ENCODE measurements around the gene NCBP3. TPM values are rescaled to one million over a fixed set of nuclear protein-coding genes. Genes with fewer than 3 reads are reported as not detected.

The NCBP3 gene
- total and polyA plus RNA-seq, 12 donors: 11.0 to 36.6 (median 23.0) TPM

GRCh38 chr17:3798273-3799180 is 47.5 kb downstream of the NCBP3 start:
- no peak overlapping the region for H3K4me3 ChIP-seq
- TF ChIP-seq POLR2A (IDR thresholded peaks at IDR 0.05) (no peak), CTCF (IDR thresholded peaks at IDR 0.05) (no peak)
- no peaks in the 10 kb centered on the region for H3K27me3 ChIP-seq
- H3K36me3 ChIP-seq (replicated peaks in 1 of 2): no peaks in the 10 kb centered on the region
- no peaks in the 10 kb centered on the region for H3K9me3 ChIP-seq (replicated peaks in 1 of 3)
- peak in 6 of 7 donors; percentile 58 to 81 (median 73) for DNase-seq
- WGBS, 4 donors: 79 to 83% (median 82%) methylated on average over 13 to 15 of the region's 15 CpGs
- peaks cover 12 to 25% of the 10 kb centered on the region in 2 donors for H3K4me1 ChIP-seq (replicated peaks in 1 of 2)
- intact Hi-C loops (cut with DNase I): no loop called here
- H3K27ac ChIP-seq: peak overlapping the region in 3 of 5 donors; percentile 2 to 30 (median 7)

GRCh38 chr17:3796822-3797170 is 49.2 kb downstream of the NCBP3 start:
- Histone ChIP-seq H3K4me3 (no peak overlapping the region), H3K27me3 (no peaks in the 10 kb centered on the region), H3K36me3 (replicated peaks in 1 of 2) (no peaks in the 10 kb centered on the region), H3K4me1 (replicated peaks in 1 of 2) (peaks cover 0 to 9% of the 10 kb centered on the region in 2 donors), H3K9me3 (replicated peaks in 1 of 3) (no peaks in the 10 kb centered on the region), H3K27ac (no peak overlapping the region)
- DNase-seq: no peak
- TF ChIP-seq CTCF (IDR thresholded peaks at IDR 0.05) (no peak), POLR2A (IDR thresholded peaks at IDR 0.05) (no peak)
- intact Hi-C loops (cut with DNase I): no loop called here
- WGBS, 4 donors: 80 to 92% (median 87%) methylated on average over 8 to 9 of the region's 9 CpGs

DNA sequence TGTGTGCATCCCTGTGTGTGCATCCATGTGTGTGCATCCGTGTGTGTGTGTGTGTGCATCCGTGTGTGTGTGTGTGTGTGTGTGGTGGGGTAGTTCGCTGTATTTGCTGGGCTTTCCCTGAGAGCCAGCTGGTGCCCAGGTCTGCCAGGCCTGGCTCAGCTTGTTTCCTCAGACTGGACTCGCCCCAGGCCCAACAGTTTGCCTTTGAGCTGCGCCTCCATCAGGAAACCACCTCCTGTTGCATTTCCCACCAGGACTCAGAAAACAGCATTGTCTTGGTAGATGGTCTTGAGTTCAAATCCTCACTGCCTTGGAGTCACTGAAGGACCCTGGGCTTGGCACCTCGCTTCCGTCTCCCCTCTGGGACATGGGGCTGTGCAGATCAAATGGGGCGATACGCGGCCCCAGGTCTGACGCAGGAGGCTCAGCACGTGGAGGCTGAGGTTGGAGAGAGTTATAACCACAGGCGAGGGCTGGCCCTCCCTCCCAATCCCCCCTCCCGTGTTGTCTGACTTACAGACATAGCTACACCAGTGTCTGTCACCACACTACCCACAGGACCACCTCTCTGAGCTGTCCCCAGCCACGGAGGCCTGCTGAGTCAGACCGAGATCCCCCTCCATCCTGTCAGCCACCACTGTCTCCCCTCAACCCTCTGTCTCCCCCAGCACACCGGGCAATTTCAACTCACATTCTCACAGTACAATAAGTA is 49.8 kb downstream of the NCBP3 start:
- TF ChIP-seq POLR2A (IDR thresholded peaks at IDR 0.05): no peak
- no peak for TF ChIP-seq CTCF (IDR thresholded peaks at IDR 0.05)
- no peaks in the 10 kb centered on the region for H3K9me3 ChIP-seq (replicated peaks in 1 of 3)
- H3K27me3 ChIP-seq: no peaks in the 10 kb centered on the region
- peaks cover 0 to 9% of the 10 kb centered on the region in 2 donors for H3K4me1 ChIP-seq (replicated peaks in 1 of 2)
- intact Hi-C loops (cut with DNase I): no loop called here
- H3K36me3 ChIP-seq (replicated peaks in 1 of 2): no peaks in the 10 kb centered on the region
- DNase-seq: peak in 2 of 7 donors; percentile 12 to 19
- no peak overlapping the region for H3K27ac ChIP-seq
- 74 to 94% (median 83%) methylated on average over 6 to 17 of the region's 17 CpGs for WGBS, 4 donors
- H3K4me3 ChIP-seq: no peak overlapping the region

GRCh38 chr17:3795390-3796102 is 50.5 kb downstream of the NCBP3 start:
- DNase-seq: peak in 1 of 7 donors; percentile 8
- intact Hi-C loops (cut with DNase I): no loop called here
- Histone ChIP-seq H3K4me3 (no peak overlapping the region), H3K9me3 (replicated peaks in 1 of 3) (no peaks in the 10 kb centered on the region), H3K27me3 (no peaks in the 10 kb centered on the region), H3K27ac (no peak overlapping the region), H3K4me1 (replicated peaks in 1 of 2) (peaks cover 0 to 9% of the 10 kb centered on the region in 2 donors), H3K36me3 (replicated peaks in 1 of 2) (no peaks in the 10 kb centered on the region)
- no peak for TF ChIP-seq CTCF (IDR thresholded peaks at IDR 0.05)
- no peak for TF ChIP-seq POLR2A (IDR thresholded peaks at IDR 0.05)
- WGBS, 4 donors: 72 to 82% (median 78%) methylated on average over 25 to 31 of the region's 31 CpGs
